Rectal smooth muscle tissue (tissue), 1 donor: Measurements from ENCODE around the gene TOM1L2.

ENCODE experiments used
- H3K27ac ChIP-seq: one replicate; pipeline ENCODE4 v1.7.0; 2013; ENCODE audit warnings: low read depth, low read length, inconsistent platforms
- H3K27me3 ChIP-seq: one replicate; pipeline ENCODE4 v1.7.0; 2013; ENCODE audit warnings: low read length; ENCODE audit not compliant: control insufficient read depth, insufficient read depth
- H3K36me3 ChIP-seq: one replicate; pipeline ENCODE4 v1.7.0; 2013; ENCODE audit warnings: low read length; ENCODE audit not compliant: control insufficient read depth, insufficient read depth
- H3K4me1 ChIP-seq: one replicate; pipeline ENCODE4 v1.7.0; 2013; ENCODE audit warnings: low read length; ENCODE audit not compliant: control insufficient read depth, insufficient read depth
- H3K4me3 ChIP-seq: one replicate; pipeline ENCODE4 v1.7.0; 2013; ENCODE audit warnings: low read length
- H3K9ac ChIP-seq: one replicate; pipeline ENCODE4 v1.7.0; 2013; ENCODE audit warnings: low read length

The TOM1L2 gene

GRCh38 chr17:17859909-17860765 is 112.1 kb downstream of the TOM1L2 start:
- Histone ChIP-seq H3K36me3 (peaks cover 11% of the 10 kb centered on the region), H3K4me1 (no peaks in the 10 kb centered on the region), H3K4me3 (no peak overlapping the region), H3K27me3 (no peaks in the 10 kb centered on the region), H3K27ac (no peak overlapping the region), H3K9ac (no peak overlapping the region)

DNA sequence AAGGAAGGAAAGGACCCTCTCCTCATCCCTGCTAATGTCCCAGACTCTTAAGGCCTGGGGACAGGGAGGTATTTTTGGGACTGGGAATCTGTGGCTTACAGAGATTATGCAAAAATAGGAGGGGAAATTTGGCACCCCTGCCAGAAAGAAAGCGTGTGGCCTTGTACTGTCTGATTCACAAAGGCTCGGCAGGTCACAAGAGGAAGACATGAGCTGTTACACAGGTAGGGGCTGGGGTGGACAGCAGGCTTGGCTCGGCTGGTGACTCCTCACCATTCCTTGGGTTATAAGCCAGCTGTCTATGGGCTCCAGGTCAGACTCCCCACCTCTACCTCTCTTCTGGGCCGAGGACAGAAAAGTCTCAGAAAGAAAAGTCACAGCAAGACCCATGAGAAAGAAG is 114.7 kb downstream of the TOM1L2 start:
- H3K27me3 ChIP-seq, result no peaks in the 10 kb centered on the region
- no peak overlapping the region for H3K4me3 ChIP-seq
- no peak overlapping the region for H3K9ac ChIP-seq
- peaks cover 11% of the 10 kb centered on the region for H3K36me3 ChIP-seq
- H3K27ac ChIP-seq, result no peak overlapping the region
- H3K4me1 ChIP-seq, result no peaks in the 10 kb centered on the region

GRCh38 chr17:17856386-17856785 is 115.8 kb downstream of the TOM1L2 start:
- peaks cover 8% of the 10 kb centered on the region for H3K36me3 ChIP-seq
- no peak overlapping the region for H3K4me3 ChIP-seq
- H3K9ac ChIP-seq, result no peak overlapping the region
- H3K27me3 ChIP-seq, result no peaks in the 10 kb centered on the region
- no peaks in the 10 kb centered on the region for H3K4me1 ChIP-seq
- no peak overlapping the region for H3K27ac ChIP-seq

DNA sequence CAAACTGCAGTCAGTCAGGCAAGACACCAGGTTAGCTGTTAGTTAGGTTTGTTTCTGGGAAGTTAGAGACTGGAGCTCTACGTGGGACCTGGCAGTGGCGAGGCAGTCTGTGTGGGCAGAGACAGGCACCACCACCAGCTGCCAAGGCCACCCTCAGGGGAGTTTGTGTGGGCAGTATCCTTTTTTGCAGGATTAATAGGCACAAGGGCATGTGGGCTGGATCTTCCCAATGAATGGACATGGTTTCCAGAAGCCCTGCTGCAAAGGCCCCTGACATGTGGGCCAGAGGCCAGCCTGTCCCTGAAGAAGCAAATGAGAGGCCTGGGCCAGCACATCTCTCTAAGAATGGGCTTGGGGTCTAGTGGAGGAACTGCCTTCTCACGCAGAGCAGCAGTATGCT is 116.2 kb downstream of the TOM1L2 start:
- H3K27ac ChIP-seq, result no peak overlapping the region
- no peaks in the 10 kb centered on the region for H3K27me3 ChIP-seq
- no peak overlapping the region for H3K9ac ChIP-seq
- H3K4me1 ChIP-seq, result no peaks in the 10 kb centered on the region
- H3K36me3 ChIP-seq, result peaks cover 4% of the 10 kb centered on the region
- H3K4me3 ChIP-seq, result no peak overlapping the region

GRCh38 chr17:17853811-17854447 is 118.3 kb downstream of the TOM1L2 start:
- Histone ChIP-seq H3K27ac (no peak overlapping the region), H3K4me1 (peaks cover 10% of the 10 kb centered on the region), H3K9ac (no peak overlapping the region)

DNA sequence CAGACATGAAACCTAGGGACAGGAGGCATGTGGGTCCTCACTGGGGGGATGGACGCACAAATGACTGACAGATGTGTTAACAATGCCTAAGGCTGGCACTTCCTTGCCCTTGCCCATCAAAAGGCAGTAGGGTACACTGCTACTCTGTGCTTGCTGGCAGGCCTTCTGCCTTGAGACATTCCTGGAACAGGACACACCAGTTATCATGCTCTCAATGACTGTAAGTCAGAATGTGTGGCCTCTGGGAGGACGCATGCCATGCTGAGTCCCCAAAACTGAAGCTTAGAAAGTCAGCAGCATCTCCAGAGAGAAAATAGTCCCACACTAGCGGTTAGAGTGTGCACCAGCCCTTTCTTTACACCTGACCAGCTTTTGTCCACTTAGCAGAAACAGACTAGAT is 119.3 kb downstream of the TOM1L2 start:
- no peaks in the 10 kb centered on the region for H3K27me3 ChIP-seq
- no peak overlapping the region for H3K4me3 ChIP-seq
- no peak overlapping the region for H3K27ac ChIP-seq
- peaks cover 6% of the 10 kb centered on the region for H3K36me3 ChIP-seq
- H3K4me1 ChIP-seq, result peaks cover 15% of the 10 kb centered on the region
- H3K9ac ChIP-seq, result no peak overlapping the region

More at GRCh38 chr17:17853811-17854447, 118.3 kb downstream of the TOM1L2 start:
- Histone ChIP-seq H3K27me3 (no peaks in the 10 kb centered on the region), H3K4me3 (no peak overlapping the region), H3K36me3 (peaks cover 6% of the 10 kb centered on the region)

DNA sequence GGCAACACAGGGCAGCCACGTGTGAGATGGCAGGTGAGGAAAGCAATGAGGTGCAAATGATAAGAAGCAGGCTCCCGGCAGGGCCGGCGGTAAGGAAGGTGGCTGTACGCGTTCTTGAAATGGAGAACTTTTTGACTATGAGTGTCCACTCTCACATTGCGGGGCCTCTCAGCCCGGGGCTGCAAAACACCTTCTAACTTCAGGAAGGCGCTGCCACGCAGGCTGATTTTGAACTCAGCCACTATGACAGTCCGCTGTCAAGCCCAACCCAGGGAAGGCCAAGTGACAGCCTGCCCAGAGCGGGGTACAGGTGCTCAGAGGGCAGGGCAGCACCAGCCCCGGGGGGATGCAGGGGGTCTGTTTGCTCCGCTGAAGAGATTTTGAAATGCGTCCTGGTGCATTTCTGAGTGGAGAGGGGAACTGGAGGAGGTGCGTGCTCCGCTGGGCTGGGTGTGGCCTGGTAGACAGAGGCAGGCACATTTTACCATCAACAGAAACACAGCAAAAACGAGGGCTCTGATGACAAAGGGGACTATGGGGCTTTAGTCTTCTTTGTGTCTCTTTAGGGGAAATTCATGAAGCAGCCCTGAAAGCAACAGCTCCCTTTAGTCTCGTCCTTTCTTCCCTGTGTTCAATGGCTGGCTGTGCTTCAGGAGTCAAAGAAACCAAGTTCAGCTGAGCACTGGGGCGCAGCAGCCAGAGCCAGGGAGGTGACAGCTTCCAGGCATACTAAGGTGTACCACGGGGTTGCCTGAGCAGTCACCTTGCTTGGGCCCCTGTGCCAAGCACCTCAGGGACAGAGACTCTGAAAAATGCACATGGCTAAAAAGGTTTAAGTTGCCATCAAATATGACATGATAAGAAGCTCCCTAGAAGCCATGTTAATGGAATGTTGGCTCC is 120.8 kb downstream of the TOM1L2 start:
- no peak overlapping the region for H3K27ac ChIP-seq
- peaks cover 10% of the 10 kb centered on the region for H3K36me3 ChIP-seq
- no peak overlapping the region for H3K9ac ChIP-seq
- no peaks in the 10 kb centered on the region for H3K27me3 ChIP-seq
- H3K4me3 ChIP-seq, result no peak overlapping the region
- H3K4me1 ChIP-seq, result peaks cover 15% of the 10 kb centered on the region

DNA sequence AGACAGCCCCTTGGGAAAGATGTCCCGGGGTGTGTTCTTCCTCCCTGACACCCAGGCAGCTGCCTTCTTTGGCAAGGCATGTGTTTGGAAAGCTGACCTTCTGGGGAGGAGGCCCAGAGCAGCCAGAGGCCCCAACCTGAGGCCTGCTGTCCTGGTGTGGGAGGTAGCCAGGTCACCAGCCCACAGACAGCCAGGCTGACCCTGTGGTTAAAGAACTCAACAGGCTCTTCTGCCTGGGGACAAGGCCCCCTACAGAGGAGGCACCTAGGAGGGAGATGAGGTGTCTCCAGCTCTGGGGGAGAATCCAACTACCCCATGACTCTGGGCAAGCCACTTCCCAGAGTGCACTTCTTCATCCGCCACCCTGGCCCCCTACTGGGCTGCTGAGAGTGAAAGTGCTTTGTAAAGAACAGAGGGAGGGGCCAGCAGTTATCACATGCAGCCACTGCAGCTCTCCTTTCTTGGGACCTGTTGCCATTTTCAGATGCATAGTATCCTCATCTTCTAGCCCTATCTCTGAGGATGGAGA is 122.3 kb downstream of the TOM1L2 start:
- H3K27ac ChIP-seq, result peak overlapping the region; percentile 50
- H3K4me3 ChIP-seq, result no peak overlapping the region
- no peaks in the 10 kb centered on the region for H3K27me3 ChIP-seq
- peaks cover 12% of the 10 kb centered on the region for H3K36me3 ChIP-seq
- H3K4me1 ChIP-seq, result peaks cover 15% of the 10 kb centered on the region
- H3K9ac ChIP-seq, result no peak overlapping the region

DNA sequence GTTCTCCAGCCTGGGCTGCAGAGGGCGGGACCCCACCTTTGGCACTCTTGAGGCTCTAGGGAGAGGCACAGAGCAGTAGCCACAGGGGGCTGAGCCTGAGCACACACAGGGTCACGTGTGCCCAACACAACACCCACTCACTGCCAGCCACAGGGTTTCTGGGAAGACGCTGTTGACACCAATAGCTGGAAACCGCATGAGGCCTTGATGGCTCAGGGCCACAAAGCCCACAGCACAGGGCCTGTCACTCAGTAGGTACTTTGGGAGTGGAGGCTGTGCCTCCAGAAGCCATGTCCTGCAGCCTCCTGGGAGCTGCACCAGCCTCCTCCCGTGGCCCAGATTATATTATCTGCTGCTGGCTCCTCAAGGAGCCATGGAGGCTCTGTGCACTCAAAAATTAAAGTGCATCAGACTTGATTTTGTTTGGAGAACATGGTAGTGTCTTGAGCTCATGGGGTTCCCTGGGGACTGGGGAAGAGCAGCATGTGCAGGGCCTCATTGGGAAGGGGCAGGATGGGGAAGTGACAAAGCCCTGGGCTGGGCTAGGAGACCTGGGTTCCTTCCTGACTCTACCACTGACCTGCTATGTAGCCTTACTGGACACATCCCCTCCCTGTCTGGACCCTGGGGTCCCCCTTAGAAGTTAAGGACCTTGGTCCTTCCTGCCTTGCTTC is 122.9 kb downstream of the TOM1L2 start:
- no peak overlapping the region for H3K4me3 ChIP-seq
- H3K4me1 ChIP-seq, result peaks cover 15% of the 10 kb centered on the region
- H3K27me3 ChIP-seq, result no peaks in the 10 kb centered on the region
- peaks cover 12% of the 10 kb centered on the region for H3K36me3 ChIP-seq
- H3K27ac ChIP-seq, result peak overlapping the region; percentile 50
- H3K9ac ChIP-seq, result no peak overlapping the region

DNA sequence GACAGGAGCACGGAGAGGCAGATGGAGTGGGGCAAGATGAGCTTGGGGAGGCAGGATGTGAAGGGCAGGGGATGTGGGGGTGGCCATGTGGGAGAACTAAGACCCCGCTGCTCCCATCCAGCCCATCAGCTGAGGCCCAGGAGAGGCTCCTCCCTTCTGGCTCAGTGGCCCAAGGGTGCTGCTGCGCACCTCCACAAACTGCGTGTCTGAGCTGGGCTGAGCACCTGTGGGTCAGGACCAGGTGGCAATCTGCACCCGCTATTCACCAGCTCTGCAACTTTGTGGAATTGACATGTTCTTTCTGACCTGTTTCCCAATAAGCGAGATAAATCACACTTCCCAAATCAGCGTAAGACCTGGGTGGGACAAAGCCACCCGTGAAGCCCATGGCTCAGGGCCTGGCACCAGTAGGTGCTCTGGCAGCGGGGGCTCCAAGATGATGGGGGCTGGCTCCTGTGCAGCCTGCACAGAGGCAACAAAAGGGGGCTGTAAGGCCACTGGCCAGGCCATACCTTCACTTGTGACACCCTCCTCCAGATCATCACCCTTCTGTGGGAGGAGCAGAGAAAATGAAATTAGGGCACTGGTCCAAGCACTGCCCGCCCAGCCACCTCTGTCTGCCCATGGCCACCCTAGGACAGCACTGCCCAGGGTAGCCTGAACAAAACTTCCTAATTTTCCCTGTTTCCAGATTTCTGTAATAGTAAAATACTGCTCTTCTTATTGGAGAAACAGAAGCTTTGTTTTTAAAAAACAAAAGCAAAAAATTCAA is 123.7 kb downstream of the TOM1L2 start:
- Histone ChIP-seq H3K27me3 (no peaks in the 10 kb centered on the region), H3K4me3 (no peak overlapping the region), H3K4me1 (peaks cover 15% of the 10 kb centered on the region), H3K9ac (no peak overlapping the region), H3K36me3 (peaks cover 12% of the 10 kb centered on the region), H3K27ac (peak overlapping the region; percentile 10)

- Histone ChIP-seq H3K36me3 (peaks cover 12% of the 10 kb centered on the region), H3K27ac (no peak overlapping the region), H3K27me3 (no peaks in the 10 kb centered on the region), H3K4me1 (peaks cover 15% of the 10 kb centered on the region), H3K4me3 (no peak overlapping the region), H3K9ac (no peak overlapping the region)
Observed at GRCh38 chr17:17847726-17848125, 124.5 kb downstream of the TOM1L2 start.
